GM23248 (cell line): ENCODE data around the gene ADGRL3.

Experiments
- EZH2 ChIP-seq: fragments of 200-600 bp; sonication (generic); IDR thresholded peaks from 2 replicates; pipeline ENCODE4 v1.6.1; 2018; ENCODE audit warnings: antibody characterized with exemption, mild to moderate bottlenecking; ENCODE audit not compliant: insufficient read depth, poor library complexity, severe bottlenecking
- EZH2phosphoT487 ChIP-seq: fragments of 200-600 bp; sonication (generic); IDR thresholded peaks from 2 replicates; pipeline ENCODE4 v1.6.1; 2018; ENCODE audit warnings: antibody characterized with exemption, moderate library complexity, mild to moderate bottlenecking, low read depth; ENCODE audit not compliant: insufficient read depth

- TF ChIP-seq EZH2 = no peak
- no peak for TF ChIP-seq EZH2phosphoT487
Observed at GRCh38 chr4:61333490-61333889, 133.4 kb downstream of the ADGRL3 start.
